ENCODE results near the gene MED23.

GRCh38 chr6:131523988-131524673, 103.9 kb downstream of the MED23 start:
- TF ChIP-seq POLR2AphosphoS5 (IDR thresholded peaks at IDR 0.05) = no peak
- TF ChIP-seq CTCF (IDR thresholded peaks at IDR 0.05) = no peak
